Gastrocnemius medialis (tissue), 4 donors: Measurements from ENCODE around the gene FGFRL1.

Source experiments
- POLR2A ChIP-seq, 2 donors: fragments of 450-650 bp; IDR thresholded peaks; one replicate each; pipeline ENCODE4 v1.6.1; 2017; ENCODE audit warnings: antibody characterized with exemption in 2 of 2, mild to moderate bottlenecking in 2 of 2, moderate library complexity in 2 of 2
- TF ChIP-seq, protein P1 (sequence below), 5 experiments: fragments of 450-650 bp in 3 of 5; fragments of 200-600 bp in 2 of 5; sonication (generic) in 2 of 5; IDR thresholded peaks in 4 of 5; conservative IDR thresholded peaks in 1 of 5; 1 replicate in 4 of 5; 2 replicates in 1 of 5; pipeline ENCODE4 v1.5.1; 2016 to 2019; ENCODE audit warnings: antibody characterized with exemption in 5 of 5, mild to moderate bottlenecking in 3 of 5, moderate library complexity in 3 of 5

- TF ChIP-seq, protein P1, sequence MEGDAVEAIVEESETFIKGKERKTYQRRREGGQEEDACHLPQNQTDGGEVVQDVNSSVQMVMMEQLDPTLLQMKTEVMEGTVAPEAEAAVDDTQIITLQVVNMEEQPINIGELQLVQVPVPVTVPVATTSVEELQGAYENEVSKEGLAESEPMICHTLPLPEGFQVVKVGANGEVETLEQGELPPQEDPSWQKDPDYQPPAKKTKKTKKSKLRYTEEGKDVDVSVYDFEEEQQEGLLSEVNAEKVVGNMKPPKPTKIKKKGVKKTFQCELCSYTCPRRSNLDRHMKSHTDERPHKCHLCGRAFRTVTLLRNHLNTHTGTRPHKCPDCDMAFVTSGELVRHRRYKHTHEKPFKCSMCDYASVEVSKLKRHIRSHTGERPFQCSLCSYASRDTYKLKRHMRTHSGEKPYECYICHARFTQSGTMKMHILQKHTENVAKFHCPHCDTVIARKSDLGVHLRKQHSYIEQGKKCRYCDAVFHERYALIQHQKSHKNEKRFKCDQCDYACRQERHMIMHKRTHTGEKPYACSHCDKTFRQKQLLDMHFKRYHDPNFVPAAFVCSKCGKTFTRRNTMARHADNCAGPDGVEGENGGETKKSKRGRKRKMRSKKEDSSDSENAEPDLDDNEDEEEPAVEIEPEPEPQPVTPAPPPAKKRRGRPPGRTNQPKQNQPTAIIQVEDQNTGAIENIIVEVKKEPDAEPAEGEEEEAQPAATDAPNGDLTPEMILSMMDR (IDR thresholded peaks at IDR 0.05 in 4 of 5, conservative IDR thresholded peaks at IDR 0.05 in 1 of 5): no peak
- TF ChIP-seq POLR2A (IDR thresholded peaks at IDR 0.05): no peak
These were observed 48.7 kb downstream of the FGFRL1 start for GRCh38 chr4:1060121-1060520.
